ENCODE data around the gene MLLT3. TPM values are rescaled to one million over a fixed set of nuclear protein-coding genes. Genes with fewer than 3 reads are reported as not detected.
A peak's percentile ranks its signal among the peaks of the same experiment; 100 is the strongest.

MLLT3 gene
- total RNA-seq, 1 donor from 2014 or later = 15.8 TPM

DNA sequence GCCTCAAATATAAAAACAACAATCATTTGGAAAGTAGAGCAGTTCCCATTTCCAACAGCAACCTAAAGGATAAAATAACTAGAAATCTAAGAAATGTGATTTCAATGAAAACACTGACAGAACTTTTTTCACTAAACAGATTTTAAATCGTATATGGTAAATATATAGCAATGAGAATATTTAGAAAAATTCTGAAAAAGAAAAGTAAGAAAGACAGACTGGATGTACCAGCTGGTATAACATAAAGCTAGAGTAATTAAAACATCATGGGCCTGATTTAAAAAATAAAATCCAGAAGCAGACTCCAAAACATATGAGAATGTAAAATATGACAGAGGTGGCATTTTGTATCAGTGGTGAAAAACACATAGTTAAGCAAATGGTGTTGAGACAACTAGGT, 308.9 kb downstream of the MLLT3 start:
- Histone ChIP-seq H3K36me3 (ENCODE audit: control insufficient read depth, insufficient read depth, low read length) (no peaks in the 10 kb centered on the region), H3K27me3 (ENCODE audit: control insufficient read depth, insufficient read depth, low read length) (no peaks in the 10 kb centered on the region), H3K4me3 (ENCODE audit: low read depth, low read length) (no peak overlapping the region)
- DNase-seq (ENCODE audit: low read depth) (no peak), FAIRE-seq (no peak)
- TF ChIP-seq, protein P1, sequence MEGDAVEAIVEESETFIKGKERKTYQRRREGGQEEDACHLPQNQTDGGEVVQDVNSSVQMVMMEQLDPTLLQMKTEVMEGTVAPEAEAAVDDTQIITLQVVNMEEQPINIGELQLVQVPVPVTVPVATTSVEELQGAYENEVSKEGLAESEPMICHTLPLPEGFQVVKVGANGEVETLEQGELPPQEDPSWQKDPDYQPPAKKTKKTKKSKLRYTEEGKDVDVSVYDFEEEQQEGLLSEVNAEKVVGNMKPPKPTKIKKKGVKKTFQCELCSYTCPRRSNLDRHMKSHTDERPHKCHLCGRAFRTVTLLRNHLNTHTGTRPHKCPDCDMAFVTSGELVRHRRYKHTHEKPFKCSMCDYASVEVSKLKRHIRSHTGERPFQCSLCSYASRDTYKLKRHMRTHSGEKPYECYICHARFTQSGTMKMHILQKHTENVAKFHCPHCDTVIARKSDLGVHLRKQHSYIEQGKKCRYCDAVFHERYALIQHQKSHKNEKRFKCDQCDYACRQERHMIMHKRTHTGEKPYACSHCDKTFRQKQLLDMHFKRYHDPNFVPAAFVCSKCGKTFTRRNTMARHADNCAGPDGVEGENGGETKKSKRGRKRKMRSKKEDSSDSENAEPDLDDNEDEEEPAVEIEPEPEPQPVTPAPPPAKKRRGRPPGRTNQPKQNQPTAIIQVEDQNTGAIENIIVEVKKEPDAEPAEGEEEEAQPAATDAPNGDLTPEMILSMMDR (IDR thresholded peaks at IDR 0.05; ENCODE audit: insufficient read depth, low read length, severe bottlenecking) = no peak

DNA sequence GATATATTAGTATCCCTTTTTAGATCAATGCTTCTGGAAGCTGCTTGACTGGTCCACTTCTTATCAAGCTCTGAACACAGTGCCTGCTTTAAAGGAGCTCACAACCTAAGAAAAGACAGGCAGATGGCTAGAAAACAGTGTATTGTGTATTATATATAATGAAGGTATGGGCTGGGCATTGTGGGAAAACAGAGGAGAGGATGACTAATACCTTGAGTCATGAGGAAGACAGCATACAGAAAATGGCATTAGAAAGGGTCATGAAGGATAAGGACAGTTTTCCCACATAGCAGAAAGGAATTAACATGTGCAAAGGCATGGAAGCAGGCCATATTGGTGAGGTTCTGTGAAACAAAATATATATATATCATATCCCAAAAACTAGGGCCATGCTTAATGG, 309.6 kb downstream of the MLLT3 start:
- Histone ChIP-seq H3K4me3 (ENCODE audit: low read depth, low read length) (no peak overlapping the region), H3K36me3 (ENCODE audit: control insufficient read depth, insufficient read depth, low read length) (no peaks in the 10 kb centered on the region), H3K27me3 (ENCODE audit: control insufficient read depth, insufficient read depth, low read length) (no peaks in the 10 kb centered on the region)
- DNase-seq (ENCODE audit: low read depth) (peak; percentile 86), FAIRE-seq (no peak)
- TF ChIP-seq, protein P1 (IDR thresholded peaks at IDR 0.05; ENCODE audit: insufficient read depth, low read length, severe bottlenecking) = no peak

DNA sequence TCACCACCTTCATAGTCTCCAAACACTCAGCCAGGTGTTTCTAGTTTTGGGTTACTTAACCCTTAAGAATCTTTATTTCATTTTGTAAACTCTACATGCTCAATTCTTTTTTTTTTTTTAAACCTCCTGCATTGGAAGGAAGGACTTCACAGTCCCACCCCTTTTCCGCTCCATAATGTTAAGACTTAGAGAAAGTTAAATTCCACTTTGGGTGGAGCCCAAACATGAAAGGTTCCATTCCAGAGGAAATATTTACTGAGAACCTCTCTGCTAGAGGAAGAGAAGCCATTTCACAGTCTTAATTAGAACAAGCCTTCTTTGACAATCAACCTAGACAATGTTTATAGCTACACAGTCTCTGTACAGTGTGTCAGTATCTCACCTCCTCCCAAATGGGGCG, 312.3 kb downstream of the MLLT3 start:
- TF ChIP-seq, protein P1 (IDR thresholded peaks at IDR 0.05; ENCODE audit: insufficient read depth, low read length, severe bottlenecking) = no peak
- DNase-seq (ENCODE audit: low read depth) = no peak
- Histone ChIP-seq H3K4me3 (ENCODE audit: low read depth, low read length) (no peak overlapping the region), H3K27me3 (ENCODE audit: control insufficient read depth, insufficient read depth, low read length) (no peaks in the 10 kb centered on the region), H3K36me3 (ENCODE audit: control insufficient read depth, insufficient read depth, low read length) (no peaks in the 10 kb centered on the region)
- FAIRE-seq = no peak

DNA sequence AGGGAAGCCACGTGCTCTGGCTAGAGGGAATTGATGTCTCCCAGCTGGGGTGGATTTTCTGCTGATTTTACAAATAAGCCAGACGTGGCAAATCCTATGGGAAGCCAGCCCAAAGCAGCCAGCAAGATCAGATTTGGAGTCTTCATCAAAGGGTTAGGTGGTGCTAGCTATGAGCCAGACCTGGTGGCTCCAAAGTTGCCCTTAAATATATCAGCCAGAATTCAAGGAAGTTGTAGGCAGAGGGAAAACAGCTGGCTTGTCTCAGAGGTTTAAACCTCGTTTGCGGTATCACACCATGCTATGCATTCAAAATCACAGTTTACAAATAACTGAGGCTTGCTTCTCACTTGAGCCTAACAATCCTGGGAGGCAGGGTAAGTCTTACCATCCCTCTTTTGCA, 313.2 kb downstream of the MLLT3 start:
- no peak for DNase-seq (ENCODE audit: low read depth)
- TF ChIP-seq, protein P1 (IDR thresholded peaks at IDR 0.05; ENCODE audit: insufficient read depth, low read length, severe bottlenecking) = no peak
- Histone ChIP-seq H3K4me3 (ENCODE audit: low read depth, low read length) (no peak overlapping the region), H3K36me3 (ENCODE audit: control insufficient read depth, insufficient read depth, low read length) (no peaks in the 10 kb centered on the region), H3K27me3 (ENCODE audit: control insufficient read depth, insufficient read depth, low read length) (no peaks in the 10 kb centered on the region)
- FAIRE-seq = peak; percentile 32

DNA sequence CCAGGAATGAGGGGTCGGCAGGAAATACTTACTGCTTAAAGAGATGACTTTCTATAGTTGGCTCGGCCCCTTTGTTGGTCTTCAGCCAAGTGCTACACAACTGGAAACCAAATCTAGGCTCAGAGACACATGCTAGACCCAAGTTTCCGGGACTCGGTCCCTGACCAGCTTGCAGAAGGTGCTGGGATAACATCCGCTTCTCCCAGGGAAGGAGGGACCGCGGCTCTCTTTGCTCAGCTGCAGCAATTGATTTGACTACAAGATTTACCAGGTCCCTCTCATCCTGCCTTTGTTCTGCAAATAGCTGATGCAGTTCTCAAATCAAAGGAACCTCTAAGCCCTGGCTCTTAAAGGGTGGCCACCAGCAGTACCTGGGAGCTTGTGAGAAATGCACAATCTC, 314.7 kb downstream of the MLLT3 start:
- H3K27me3 ChIP-seq (ENCODE audit: control insufficient read depth, insufficient read depth, low read length) = no peaks in the 10 kb centered on the region
- H3K4me3 ChIP-seq (ENCODE audit: low read depth, low read length) = no peak overlapping the region
- DNase-seq (ENCODE audit: low read depth) = no peak
- FAIRE-seq = no peak
- H3K36me3 ChIP-seq (ENCODE audit: control insufficient read depth, insufficient read depth, low read length) = no peaks in the 10 kb centered on the region
- TF ChIP-seq, protein P1 (IDR thresholded peaks at IDR 0.05; ENCODE audit: insufficient read depth, low read length, severe bottlenecking) = no peak

DNA sequence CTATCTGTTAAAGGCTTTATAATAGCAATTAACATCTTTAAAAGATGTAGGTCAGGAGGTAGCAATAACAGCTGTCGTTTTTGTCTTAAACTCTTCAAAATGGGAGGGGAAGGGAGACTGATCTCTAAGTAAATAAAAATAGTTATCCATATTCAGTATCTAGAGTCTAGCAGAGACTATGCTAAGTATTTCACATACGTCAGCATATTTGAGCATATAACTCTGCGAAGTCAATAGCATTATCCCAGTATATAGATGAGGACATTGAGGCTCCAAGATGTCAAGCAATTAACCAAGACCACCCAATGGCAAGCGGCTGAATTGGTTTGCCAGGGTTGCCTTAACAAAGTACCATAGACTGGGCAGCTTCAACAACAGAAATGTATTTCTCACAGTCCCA, 316.8 kb downstream of the MLLT3 start:
- TF ChIP-seq, protein P1 (IDR thresholded peaks at IDR 0.05; ENCODE audit: insufficient read depth, low read length, severe bottlenecking) = no peak
- no peaks in the 10 kb centered on the region for H3K27me3 ChIP-seq (ENCODE audit: control insufficient read depth, insufficient read depth, low read length)
- FAIRE-seq (no peak), DNase-seq (ENCODE audit: low read depth) (no peak)
- H3K4me3 ChIP-seq (ENCODE audit: low read depth, low read length) = no peak overlapping the region
- no peaks in the 10 kb centered on the region for H3K36me3 ChIP-seq (ENCODE audit: control insufficient read depth, insufficient read depth, low read length)

Measured in bronchial epithelial cell (primary cell).